Stimulated activated CD4-positive, alpha-beta T cell treated with anti-CD3 and anti-CD28 coated beads, Interleukin-1b, Interleukin-23, amount 100 ng/mL, for 1 hour (primary cell): ENCODE measurements around the gene GOLGA6L10.
"Not testable (repeated sequence)": the region's sequence is repeated elsewhere in the genome, so short reads cannot be mapped to it uniquely, and the experiment has no call there.

Source experiments
- DNase-seq, 2 donors: peaks; one replicate each; pipeline ENCODE4 v3.0.0-alpha.2; 2020; ENCODE audit warnings: low read depth in 2 of 2

Gene GOLGA6L10

GRCh38 chr15:82317516-82317915 lies 31.8 kb downstream of the GOLGA6L10 start:
- DNase-seq: not testable (repeated sequence)

- no peak for DNase-seq
These were observed 32.2 kb downstream of the GOLGA6L10 start for GRCh38 chr15:82317091-82317489.

- not testable (repeated sequence) for DNase-seq
These were observed 32.8 kb downstream of the GOLGA6L10 start for GRCh38 chr15:82316247-82317090.

- DNase-seq: no peak
These were observed 33.6 kb downstream of the GOLGA6L10 start for GRCh38 chr15:82315519-82316246.

- DNase-seq: no peak
These were observed 34.3 kb downstream of the GOLGA6L10 start for GRCh38 chr15:82314769-82315518.

- not testable (repeated sequence) for DNase-seq
These were observed 35.1 kb downstream of the GOLGA6L10 start for GRCh38 chr15:82313951-82314768.

GRCh38 chr15:82313446-82313845 lies 35.8 kb downstream of the GOLGA6L10 start:
- DNase-seq: no peak

- no peak for DNase-seq
These were observed 36.5 kb downstream of the GOLGA6L10 start for GRCh38 chr15:82312586-82313349.

- DNase-seq: not testable (repeated sequence)
These were observed 38.0 kb downstream of the GOLGA6L10 start for GRCh38 chr15:82311321-82311720.

- no peak for DNase-seq
These were observed 39.5 kb downstream of the GOLGA6L10 start for GRCh38 chr15:82309802-82310201.

- no peak for DNase-seq
These were observed 41.6 kb downstream of the GOLGA6L10 start for GRCh38 chr15:82307714-82308081.

GRCh38 chr15:82306791-82307713 lies 42.2 kb downstream of the GOLGA6L10 start:
- no peak for DNase-seq

GRCh38 chr15:82305621-82306048 lies 43.6 kb downstream of the GOLGA6L10 start:
- no peak for DNase-seq

GRCh38 chr15:82304778-82305090 lies 44.5 kb downstream of the GOLGA6L10 start:
- DNase-seq: no peak

GRCh38 chr15:82303956-82304777 lies 45.1 kb downstream of the GOLGA6L10 start:
- no peak for DNase-seq

GRCh38 chr15:82301296-82302016 lies 47.8 kb downstream of the GOLGA6L10 start:
- DNase-seq: no peak

- DNase-seq: no peak
These were observed 48.4 kb downstream of the GOLGA6L10 start for GRCh38 chr15:82300883-82301282.

- DNase-seq: not testable (repeated sequence)
These were observed 48.9 kb downstream of the GOLGA6L10 start for GRCh38 chr15:82300326-82300725.
